Measurements from ENCODE around the gene POTEB3. TPM values are rescaled to one million over a fixed set of nuclear protein-coding genes. Genes with fewer than 3 reads are reported as not detected.
"Not testable (repeated sequence)": the region's sequence is repeated elsewhere in the genome, so short reads cannot be mapped to it uniquely, and the experiment has no call there.

The POTEB3 gene
- not detected in 2 replicates for total RNA-seq (2013; cell fraction: nucleolus; rRNA removed)
- not detected in 2 replicates for total RNA-seq (2014; rRNA removed)
- not detected in 2 replicates for total RNA-seq (2014; rRNA removed; fragmentation: Illumina TruSeq; extraction: Trizol)
- not detected in 2 replicates for total RNA-seq (2021)
- polyA plus RNA-seq (2011; ENCODE audit: low read depth) = not detected
- not detected in 2 replicates for polyA plus RNA-seq (2011; rRNA removed)
- not detected in 2 replicates for polyA plus RNA-seq (2011; cell fraction: cytosol; rRNA removed)
- polyA plus RNA-seq (2011; cell fraction: nucleus; rRNA removed) = not detected in 2 replicates
- polyA plus RNA-seq (2012) = not detected in 2 replicates
- not detected in 2 replicates for polyA plus RNA-seq (2014; fragmentation: Illumina TruSeq; extraction: Trizol)
- polyA plus RNA-seq (2014; fragmentation: Nextera tagmentation; extraction: Ambion mirVana) = not detected
- polyA plus RNA-seq (2014; rRNA removed) = not detected in 2 replicates
- not detected for polyA plus RNA-seq (2016; fragmentation: Nextera tagmentation; extraction: Ambion mirVana)
- not detected in 2 replicates for polyA minus RNA-seq (2011; rRNA and poly(A)+ RNA removed)
- polyA minus RNA-seq (2011; cell fraction: cytosol; rRNA and poly(A)+ RNA removed) = not detected in 2 replicates
- polyA minus RNA-seq (2011; cell fraction: nucleus; rRNA and poly(A)+ RNA removed) = not detected in 2 replicates
- Bru-seq, nascent RNA = not detected
- not detected for BruChase-seq, experiment 1, labeled RNA remaining after a 6-hour chase
- not detected for BruChase-seq, experiment 2, labeled RNA remaining after a 2-hour chase
- long read RNA-seq, experiment 1 = 0 reads
- long read RNA-seq, experiment 2 = 0 reads

GRCh38 chr15:21440399-21440798, at the start of gene POTEB3:
TSS of gene POTEB3 (minus strand) at chr15:21440499. CDS start at chr15:21440011, 488 bp downstream.
- H2AFZ ChIP-seq (ENCODE audit: control insufficient read depth, low read depth, low read length); RAD21 ChIA-PET (ENCODE audit: unreplicated experiment); intact Hi-C loops (cut with micrococcal nuclease; ENCODE audit: unreplicated experiment); H3K79me2 ChIP-seq (ENCODE audit: control insufficient read depth, insufficient read depth, low read length); in situ Hi-C loops (cut with MboI); H3K27me3 ChIP-seq (replicated peaks in 1 of 2; ENCODE audit: control insufficient read depth in 2 of 2, insufficient read depth in 2 of 2, low read length in 1 of 2); CTCF ChIA-PET; H3K4me3 ChIP-seq; POLR2A ChIA-PET; FAIRE-seq; BruUV-seq (replicated peaks); DNase-seq (ENCODE audit: low read depth, low spot score); H3K4me2 ChIP-seq (ENCODE audit: control insufficient read depth, insufficient read depth); H3K27ac ChIP-seq (ENCODE audit: control insufficient read depth, insufficient read depth); ATAC-seq; H3K9me3 ChIP-seq (replicated peaks; ENCODE audit: control insufficient read depth, insufficient read depth, low read length); SMC1A ChIA-PET (ENCODE audit: uncharacterized antibody, unreplicated experiment); H4K20me1 ChIP-seq (ENCODE audit: control insufficient read depth, insufficient read depth); H3K9ac ChIP-seq (ENCODE audit: control insufficient read depth, insufficient read depth, low read length); H3K36me3 ChIP-seq (ENCODE audit: control insufficient read depth in 2 of 2, insufficient read depth in 2 of 2, low read length in 1 of 2); H3K4me1 ChIP-seq (ENCODE audit: control insufficient read depth, insufficient read depth, low read length): not testable (repeated sequence)
- no CpG with 5 or more reads among the region's 35 CpGs for WGBS (ENCODE audit: insufficient coverage, insufficient replicate concordance, low lambda C conversion rate, missing lambda C conversion rate)

DNA sequence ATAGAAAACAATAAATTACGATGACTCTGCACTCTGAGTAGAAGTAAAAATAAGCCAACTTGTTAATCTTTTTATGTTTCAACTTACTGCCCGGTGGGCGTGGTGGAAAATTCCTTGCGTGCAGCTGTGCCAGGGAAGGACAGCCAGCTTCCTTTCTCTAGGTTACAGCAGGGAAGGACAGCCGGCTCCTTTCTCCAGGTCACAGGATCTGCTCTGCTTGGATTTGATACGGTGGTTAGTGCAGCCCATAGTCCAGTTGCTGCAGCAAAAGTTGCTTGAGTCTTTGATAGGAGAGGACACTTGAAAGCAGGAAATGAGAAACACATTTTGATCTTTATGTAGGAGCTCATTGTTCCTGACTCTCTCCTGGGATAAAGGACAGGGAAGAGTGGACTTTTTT, 13.4 kb upstream of the POTEB3 start:
- DNase-seq (ENCODE audit: low read depth, low spot score); in situ Hi-C loops (cut with MboI); H4K20me1 ChIP-seq (ENCODE audit: control insufficient read depth, insufficient read depth); intact Hi-C loops (cut with micrococcal nuclease; ENCODE audit: unreplicated experiment); CTCF ChIA-PET; ATAC-seq; H3K4me3 ChIP-seq; H3K27ac ChIP-seq (ENCODE audit: control insufficient read depth, insufficient read depth); FAIRE-seq; H3K79me2 ChIP-seq (ENCODE audit: control insufficient read depth, insufficient read depth, low read length); H3K4me2 ChIP-seq (ENCODE audit: control insufficient read depth, insufficient read depth); SMC1A ChIA-PET (ENCODE audit: uncharacterized antibody, unreplicated experiment); POLR2A ChIA-PET; RAD21 ChIA-PET (ENCODE audit: unreplicated experiment); H3K9me3 ChIP-seq (replicated peaks; ENCODE audit: control insufficient read depth, insufficient read depth, low read length); H3K9ac ChIP-seq (ENCODE audit: control insufficient read depth, insufficient read depth, low read length); H2AFZ ChIP-seq (ENCODE audit: control insufficient read depth, low read depth, low read length); H3K27me3 ChIP-seq (replicated peaks in 1 of 2; ENCODE audit: control insufficient read depth in 2 of 2, insufficient read depth in 2 of 2, low read length in 1 of 2); H3K36me3 ChIP-seq (ENCODE audit: control insufficient read depth in 2 of 2, insufficient read depth in 2 of 2, low read length in 1 of 2); BruUV-seq (replicated peaks); H3K4me1 ChIP-seq (ENCODE audit: control insufficient read depth, insufficient read depth, low read length): not testable (repeated sequence)
- WGBS (ENCODE audit: insufficient coverage, insufficient replicate concordance, low lambda C conversion rate, missing lambda C conversion rate) = no CpG with 5 or more reads among the region's 6 CpGs

DNA sequence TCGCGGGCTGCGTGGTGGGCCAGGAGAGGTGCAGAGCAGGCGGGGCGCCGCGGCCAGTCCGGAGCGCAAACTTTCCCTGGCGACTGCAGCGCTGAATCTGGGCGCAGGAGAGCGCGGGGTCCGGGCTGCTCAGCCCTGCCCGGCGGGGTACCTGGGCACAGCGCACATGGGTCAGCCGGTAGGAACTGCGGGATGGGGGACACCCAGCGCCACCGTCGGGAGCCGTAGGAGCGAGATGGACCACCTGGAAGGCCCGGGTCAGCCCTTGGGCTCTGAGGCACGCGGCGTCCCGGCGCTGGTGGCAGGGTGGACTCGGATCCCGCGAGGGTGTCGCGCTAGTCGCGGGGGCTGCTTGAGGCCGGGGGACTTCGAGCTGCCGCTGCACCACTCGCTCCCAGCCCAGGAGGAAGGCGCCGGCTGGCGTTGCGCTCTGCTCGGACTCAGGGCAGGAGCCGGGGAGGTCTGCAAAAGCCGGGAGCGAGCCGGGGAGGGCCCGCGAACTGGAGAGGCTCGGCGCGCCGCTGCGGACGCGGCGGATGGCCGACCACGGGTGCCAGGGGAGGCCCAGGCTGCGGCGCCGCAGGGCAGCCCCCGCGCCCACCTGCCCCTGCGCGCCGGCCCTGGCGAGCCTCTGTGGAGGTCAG, 11.7 kb upstream of the POTEB3 start:
- H3K4me3 ChIP-seq; H3K36me3 ChIP-seq (ENCODE audit: control insufficient read depth in 2 of 2, insufficient read depth in 2 of 2, low read length in 1 of 2); DNase-seq (ENCODE audit: low read depth, low spot score); intact Hi-C loops (cut with micrococcal nuclease; ENCODE audit: unreplicated experiment); SMC1A ChIA-PET (ENCODE audit: uncharacterized antibody, unreplicated experiment); BruUV-seq (replicated peaks); CTCF ChIA-PET; H3K9ac ChIP-seq (ENCODE audit: control insufficient read depth, insufficient read depth, low read length); H3K79me2 ChIP-seq (ENCODE audit: control insufficient read depth, insufficient read depth, low read length); H3K4me1 ChIP-seq (ENCODE audit: control insufficient read depth, insufficient read depth, low read length); RAD21 ChIA-PET (ENCODE audit: unreplicated experiment); H3K4me2 ChIP-seq (ENCODE audit: control insufficient read depth, insufficient read depth); FAIRE-seq; H3K27ac ChIP-seq (ENCODE audit: control insufficient read depth, insufficient read depth); H4K20me1 ChIP-seq (ENCODE audit: control insufficient read depth, insufficient read depth); H3K9me3 ChIP-seq (replicated peaks; ENCODE audit: control insufficient read depth, insufficient read depth, low read length); H3K27me3 ChIP-seq (replicated peaks in 1 of 2; ENCODE audit: control insufficient read depth in 2 of 2, insufficient read depth in 2 of 2, low read length in 1 of 2); H2AFZ ChIP-seq (ENCODE audit: control insufficient read depth, low read depth, low read length); ATAC-seq; POLR2A ChIA-PET; in situ Hi-C loops (cut with MboI): not testable (repeated sequence)
- no CpG with 5 or more reads among the region's 72 CpGs for WGBS (ENCODE audit: insufficient coverage, insufficient replicate concordance, low lambda C conversion rate, missing lambda C conversion rate)
